Measurements from ENCODE around the gene MAD1L1.

Gene MAD1L1

GRCh38 chr7:2112261-2113198 lies 120.2 kb downstream of the MAD1L1 start:
- DNase-seq = no peak

- DNase-seq = no peak
Observed at GRCh38 chr7:2111568-2111967, 121.2 kb downstream of the MAD1L1 start.

- DNase-seq = no peak
Observed at GRCh38 chr7:2110610-2111396, 121.9 kb downstream of the MAD1L1 start.

DNA sequence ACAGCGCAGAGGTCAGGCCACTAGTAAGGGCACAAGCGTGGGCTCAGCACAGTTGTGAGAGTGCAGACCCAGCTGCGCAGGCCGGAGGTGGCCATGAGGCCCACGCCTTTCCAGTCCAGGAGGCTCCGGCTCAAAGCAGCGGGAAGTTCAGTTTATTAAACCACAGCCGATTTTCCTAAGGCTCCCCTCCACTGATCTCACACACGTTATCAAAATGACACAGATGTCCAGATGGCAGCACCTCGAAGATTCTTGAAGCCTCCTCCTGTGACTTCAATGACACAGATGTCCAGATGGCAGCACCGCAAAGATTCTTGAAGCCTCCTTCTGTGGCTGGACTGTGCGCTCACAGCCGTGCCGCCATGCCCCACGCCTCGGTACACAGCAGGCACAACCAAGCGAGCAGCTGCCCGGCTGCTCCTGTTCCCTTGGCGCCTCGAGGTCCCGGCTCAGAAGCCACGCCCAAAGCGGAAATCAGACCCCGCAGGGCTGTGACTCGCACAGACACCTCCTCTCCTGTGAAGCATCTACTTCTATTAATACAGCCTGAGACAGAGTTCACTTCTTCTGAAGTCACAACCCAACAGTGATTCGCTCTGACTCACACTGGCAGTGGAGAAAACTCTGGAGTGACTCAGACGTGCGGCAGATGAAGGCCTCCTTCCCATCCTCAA lies 122.7 kb downstream of the MAD1L1 start:
- DNase-seq = no peak

DNA sequence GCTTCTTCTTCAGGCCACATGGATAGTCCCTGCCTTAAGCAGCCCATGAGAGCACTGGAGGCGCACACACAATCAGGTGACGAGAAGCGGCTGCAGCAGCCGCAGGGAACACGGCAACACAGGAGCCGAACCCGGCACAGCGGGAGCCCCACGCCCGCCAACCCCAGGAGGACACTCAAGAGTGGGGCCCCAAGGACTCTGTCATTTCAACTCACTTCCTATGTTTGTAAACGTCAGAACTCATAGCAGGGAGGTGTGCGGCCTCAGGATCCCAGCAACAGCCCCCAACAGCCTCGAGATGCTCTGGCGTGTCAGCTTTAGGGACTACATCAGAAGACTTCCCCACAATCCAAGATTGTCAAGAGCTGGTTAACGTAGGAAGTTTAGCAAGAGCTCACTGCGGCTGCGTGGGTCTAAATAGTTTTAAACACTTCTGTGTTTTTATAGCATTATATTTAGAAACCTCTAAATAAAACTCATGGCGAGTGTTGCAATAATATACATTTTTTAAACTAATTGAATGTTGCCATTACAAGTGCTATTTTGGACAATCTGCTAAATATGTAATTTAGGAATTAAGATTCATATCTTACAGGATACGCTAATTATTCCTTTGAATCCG lies 123.4 kb downstream of the MAD1L1 start:
- DNase-seq = no peak

DNA sequence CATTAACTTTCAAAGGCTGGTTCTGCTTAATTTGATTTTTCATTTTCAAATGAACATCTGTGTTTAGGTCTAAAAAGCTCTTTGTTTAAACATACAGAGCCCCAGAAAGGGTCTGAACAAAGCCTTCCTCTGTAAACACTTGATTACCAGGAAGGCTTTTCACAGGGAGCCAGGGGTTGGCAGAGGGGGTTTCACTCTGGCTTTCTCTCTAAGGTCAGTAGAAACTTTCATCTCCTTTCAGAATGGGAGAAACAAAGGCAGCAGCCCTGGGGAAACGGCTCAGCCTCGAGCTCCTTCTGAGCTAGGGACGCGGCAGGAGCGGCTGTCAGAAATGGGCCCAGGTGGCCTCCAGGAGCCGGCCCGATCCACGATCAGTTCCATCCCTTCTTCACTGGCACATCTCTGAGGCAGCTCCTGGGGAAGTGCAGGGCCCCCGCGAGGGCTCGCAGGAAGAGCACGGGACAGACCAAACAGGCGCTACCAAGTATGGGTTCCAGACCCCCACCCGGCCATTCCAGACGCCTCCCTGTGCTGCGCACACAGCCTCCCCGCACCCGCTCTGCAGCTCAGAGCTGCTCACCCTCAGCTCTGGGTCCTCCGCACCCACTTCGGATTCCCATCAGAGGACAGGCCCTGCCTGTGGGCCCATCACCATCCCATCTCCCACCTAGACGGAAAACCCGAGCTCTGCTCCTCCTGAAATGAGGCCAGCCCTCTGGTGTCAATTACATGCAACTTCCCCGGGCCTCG lies 124.1 kb downstream of the MAD1L1 start:
- no peak for DNase-seq

- DNase-seq = no peak
Observed at GRCh38 chr7:2108071-2108455, 124.7 kb downstream of the MAD1L1 start.

- DNase-seq = no peak
Observed at GRCh38 chr7:2107386-2108070, 125.2 kb downstream of the MAD1L1 start.

DNA sequence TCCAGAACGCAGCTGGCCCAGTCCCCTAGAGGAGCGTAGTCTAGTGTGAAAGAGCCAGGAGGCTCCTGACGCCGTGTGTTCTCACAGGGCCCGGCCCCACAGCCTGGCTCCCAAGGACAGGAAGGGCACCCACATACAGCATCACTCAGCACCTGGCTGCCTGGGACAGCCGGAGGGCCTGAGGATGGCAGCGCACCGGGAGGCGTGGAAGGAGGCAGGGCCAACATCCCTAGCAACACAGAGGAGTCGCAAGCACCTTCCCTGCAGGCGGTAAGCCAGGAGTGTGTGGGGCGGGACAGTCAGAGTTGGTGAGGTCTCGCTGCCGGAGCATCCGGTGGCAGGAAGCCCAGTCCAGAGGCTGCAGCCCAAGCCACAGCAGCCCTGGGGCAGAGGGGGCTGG lies 125.8 kb downstream of the MAD1L1 start:
- no peak for DNase-seq

GRCh38 chr7:2106440-2106839 lies 126.3 kb downstream of the MAD1L1 start:
- no peak for DNase-seq

- no peak for DNase-seq
Observed at GRCh38 chr7:2105917-2106316, 126.8 kb downstream of the MAD1L1 start.

- no peak for DNase-seq
Observed at GRCh38 chr7:2105280-2105679, 127.5 kb downstream of the MAD1L1 start.

DNA sequence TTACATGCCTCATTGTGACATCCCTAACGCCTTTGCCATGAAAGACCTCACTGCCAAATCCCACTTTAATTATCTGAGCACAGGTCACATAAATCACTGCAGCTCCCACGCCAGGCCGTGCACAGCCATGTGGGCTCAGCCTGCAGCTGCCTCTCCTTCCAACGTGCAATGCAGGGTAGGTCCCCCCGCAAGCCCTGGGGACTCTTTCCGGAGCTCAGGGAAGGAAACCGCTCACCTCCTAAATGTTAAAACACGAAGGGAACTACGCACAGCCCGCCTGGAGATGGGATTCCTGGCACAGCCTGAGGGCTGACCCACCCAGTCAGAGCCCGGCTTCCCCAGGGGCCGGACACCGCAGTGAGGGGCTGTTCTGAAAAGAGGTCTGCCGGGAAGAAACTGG lies 128.0 kb downstream of the MAD1L1 start:
- no peak for DNase-seq

DNA sequence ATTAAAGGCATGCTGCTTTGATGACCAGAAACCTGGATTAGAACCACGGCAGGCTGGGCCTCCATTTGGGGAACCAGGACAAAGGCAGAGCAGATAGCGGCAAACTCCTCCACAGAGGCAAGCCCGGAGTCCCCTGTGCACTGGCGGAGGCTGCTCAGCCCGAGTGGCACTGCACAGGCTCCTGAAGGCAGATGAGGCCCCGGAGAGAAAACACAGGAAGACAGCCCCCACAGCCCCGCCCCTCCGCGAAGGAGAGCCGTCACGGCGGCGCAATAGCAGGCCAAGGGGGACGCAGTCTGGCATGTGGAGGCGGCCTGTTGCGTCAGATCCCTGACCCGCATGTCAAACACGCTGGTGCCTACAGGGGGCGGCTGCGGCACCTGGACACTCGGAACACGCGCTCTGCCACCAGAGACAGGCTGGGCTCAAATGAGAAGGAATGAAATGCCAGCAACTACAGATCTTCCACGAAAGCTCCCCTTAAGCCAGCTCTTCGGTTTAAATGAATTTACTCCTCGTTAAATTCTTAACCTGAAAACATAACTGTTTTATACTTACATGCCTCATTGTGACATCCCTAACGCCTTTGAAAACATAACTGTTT lies 128.5 kb downstream of the MAD1L1 start:
- no peak for DNase-seq

- DNase-seq = no peak
Observed at GRCh38 chr7:2103071-2103898, 129.5 kb downstream of the MAD1L1 start.

GRCh38 chr7:2102375-2102723 lies 130.4 kb downstream of the MAD1L1 start:
- no peak for DNase-seq

DNA sequence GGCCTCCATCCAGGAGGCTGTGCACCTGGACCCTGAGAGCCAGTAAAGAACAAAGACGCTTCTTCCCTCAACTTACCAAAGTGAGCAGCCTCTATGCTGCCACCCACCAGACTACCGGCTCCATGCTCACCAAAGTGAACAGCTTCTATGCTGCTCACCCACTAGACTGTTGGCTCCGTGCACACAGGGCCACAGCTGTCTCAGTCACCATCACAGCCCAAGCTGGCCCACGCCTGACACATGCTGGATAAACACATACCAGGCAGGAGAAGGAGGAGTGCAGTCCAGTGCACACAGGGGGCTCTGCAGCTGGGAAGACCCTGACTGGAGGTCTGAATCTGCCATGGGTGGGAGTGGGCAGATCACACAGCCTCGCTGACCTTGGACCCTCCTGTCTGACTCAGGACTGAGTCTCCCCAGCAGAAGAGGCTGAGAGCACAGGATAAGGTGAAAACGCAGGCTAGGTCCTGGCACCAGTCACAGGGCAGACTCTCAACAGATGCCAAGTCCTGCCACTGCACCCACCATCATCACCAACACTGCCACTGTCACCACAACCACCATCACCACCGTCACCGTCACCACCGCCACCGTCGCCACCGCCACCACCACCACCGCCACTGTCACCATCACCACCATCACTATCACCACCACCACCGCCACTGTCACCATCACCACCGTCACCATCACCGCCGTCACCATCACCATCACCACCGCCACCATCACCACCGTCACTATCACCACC lies 130.9 kb downstream of the MAD1L1 start:
- DNase-seq = no peak

DNA sequence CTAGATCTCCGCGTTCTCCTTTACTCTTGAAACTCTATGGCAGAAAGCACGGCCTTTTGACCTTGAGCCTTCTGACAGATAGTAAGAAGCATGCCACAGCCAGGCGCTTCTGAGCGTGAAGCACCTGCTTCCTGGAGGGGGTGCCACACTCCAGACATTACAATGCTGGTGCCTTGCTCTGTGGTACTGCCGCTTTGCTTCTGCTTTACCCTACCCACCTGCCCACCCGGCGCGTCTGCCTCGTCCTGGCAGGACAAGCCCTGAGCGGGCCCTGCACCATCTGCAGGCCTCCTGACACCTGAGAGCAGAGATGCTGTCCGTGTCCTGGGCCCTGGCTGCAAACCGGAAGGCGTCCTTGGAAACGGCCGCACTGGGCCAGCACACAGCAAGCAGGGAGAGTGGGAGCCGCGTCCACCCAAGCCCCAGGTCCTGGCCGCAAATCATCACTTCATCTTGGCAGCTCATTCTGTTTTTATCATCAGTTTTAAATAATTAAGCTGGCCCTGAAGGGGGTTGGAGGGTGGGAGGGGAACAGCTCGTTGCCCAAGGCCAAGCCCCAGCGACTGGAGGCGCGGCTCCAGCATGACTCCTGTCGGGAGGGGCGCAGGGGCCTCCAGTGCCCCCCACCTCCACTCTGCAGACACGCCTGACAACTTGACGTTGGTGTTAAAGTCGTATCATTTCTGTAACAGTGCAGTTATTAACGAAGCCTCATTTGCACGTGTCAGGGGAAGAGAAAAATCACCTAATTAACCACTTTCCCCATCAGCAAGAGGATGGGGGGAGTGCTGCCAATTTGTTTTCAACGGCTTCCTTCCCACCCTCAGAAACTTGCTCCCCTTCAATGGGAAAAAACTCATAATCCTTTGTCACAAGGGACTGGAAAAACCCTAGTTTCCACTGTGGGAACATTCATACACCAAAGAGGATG lies 132.2 kb downstream of the MAD1L1 start:
- DNase-seq = no peak

Data from NCI-H774 (cell line).